ENCODE data around the gene TEX38.
"Not testable (repeated sequence)": the region's sequence is repeated elsewhere in the genome, so short reads cannot be mapped to it uniquely, and the experiment has no call there.

Gene TEX38

GRCh38 chr1:46703927-46704641 is 32.4 kb downstream of the TEX38 start:
- no peak overlapping the region for H3K27ac ChIP-seq (ENCODE audit: low read length)
- peaks cover 9% of the 10 kb centered on the region; the same call in 1 of the 2 replicates for H3K36me3 ChIP-seq (ENCODE audit: control insufficient read depth, insufficient read depth, low read length)
- DNase-seq (ENCODE audit: low read depth, low spot score), result no peak
- no peaks in the 10 kb centered on the region for H3K9me3 ChIP-seq (ENCODE audit: control insufficient read depth, insufficient read depth, low read length)
- no peak overlapping the region for H3K4me3 ChIP-seq (ENCODE audit: low read length)
- H3K4me1 ChIP-seq (ENCODE audit: control insufficient read depth, insufficient read depth, low read length), result no peaks in the 10 kb centered on the region
- WGBS (ENCODE audit: insufficient coverage, insufficient read length), result no CpG with 5 or more reads among the region's 3 CpGs
- H3K27me3 ChIP-seq (ENCODE audit: control insufficient read depth, insufficient read depth, low read length), result no peaks in the 10 kb centered on the region

GRCh38 chr1:46705408-46705807 is 33.8 kb downstream of the TEX38 start:
- Histone ChIP-seq H3K36me3 (ENCODE audit: control insufficient read depth, insufficient read depth, low read length) (peaks cover 9% of the 10 kb centered on the region; the same call in 1 of the 2 replicates), H3K4me3 (ENCODE audit: low read length) (no peak overlapping the region), H3K27ac (ENCODE audit: low read length) (no peak overlapping the region), H3K4me1 (ENCODE audit: control insufficient read depth, insufficient read depth, low read length) (no peaks in the 10 kb centered on the region), H3K27me3 (ENCODE audit: control insufficient read depth, insufficient read depth, low read length) (no peaks in the 10 kb centered on the region), H3K9me3 (ENCODE audit: control insufficient read depth, insufficient read depth, low read length) (no peaks in the 10 kb centered on the region)
- DNase-seq (ENCODE audit: low read depth, low spot score), result no peak
- no CpG with 5 or more reads among the region's 9 CpGs for WGBS (ENCODE audit: insufficient coverage, insufficient read length)

- Histone ChIP-seq H3K4me3 (ENCODE audit: low read length) (no peak overlapping the region), H3K27me3 (ENCODE audit: control insufficient read depth, insufficient read depth, low read length) (no peaks in the 10 kb centered on the region), H3K36me3 (ENCODE audit: control insufficient read depth, insufficient read depth, low read length) (peaks cover 9% of the 10 kb centered on the region; the same call in 1 of the 2 replicates), H3K4me1 (ENCODE audit: control insufficient read depth, insufficient read depth, low read length) (no peaks in the 10 kb centered on the region), H3K27ac (ENCODE audit: low read length) (no peak overlapping the region), H3K9me3 (ENCODE audit: control insufficient read depth, insufficient read depth, low read length) (no peaks in the 10 kb centered on the region)
- no CpG with 5 or more reads among the region's 1 CpG for WGBS (ENCODE audit: insufficient coverage, insufficient read length)
- no peak for DNase-seq (ENCODE audit: low read depth, low spot score)
Measured at GRCh38 chr1:46708121-46708520, 36.5 kb downstream of the TEX38 start.

GRCh38 chr1:46714976-46715375 is 43.3 kb downstream of the TEX38 start:
- Histone ChIP-seq H3K27me3 (ENCODE audit: control insufficient read depth, insufficient read depth, low read length) (no peaks in the 10 kb centered on the region), H3K4me3 (ENCODE audit: low read length) (no peak overlapping the region), H3K9me3 (ENCODE audit: control insufficient read depth, insufficient read depth, low read length) (no peaks in the 10 kb centered on the region), H3K36me3 (ENCODE audit: control insufficient read depth, insufficient read depth, low read length) (peaks cover 3% of the 10 kb centered on the region; the same call in 1 of the 2 replicates), H3K27ac (ENCODE audit: low read length) (no peak overlapping the region), H3K4me1 (ENCODE audit: control insufficient read depth, insufficient read depth, low read length) (no peaks in the 10 kb centered on the region)
- no CpG with 5 or more reads among the region's 3 CpGs for WGBS (ENCODE audit: insufficient coverage, insufficient read length)
- no peak for DNase-seq (ENCODE audit: low read depth, low spot score)

GRCh38 chr1:46717654-46718053 is 46.0 kb downstream of the TEX38 start:
- no peak for DNase-seq (ENCODE audit: low read depth, low spot score)
- no CpG with 5 or more reads among the region's 9 CpGs for WGBS (ENCODE audit: insufficient coverage, insufficient read length)
- H3K4me1 ChIP-seq (ENCODE audit: control insufficient read depth, insufficient read depth, low read length), result no peaks in the 10 kb centered on the region
- H3K27me3 ChIP-seq (ENCODE audit: control insufficient read depth, insufficient read depth, low read length), result no peaks in the 10 kb centered on the region
- peaks cover 3% of the 10 kb centered on the region; the same call in 1 of the 2 replicates for H3K36me3 ChIP-seq (ENCODE audit: control insufficient read depth, insufficient read depth, low read length)
- no peak overlapping the region for H3K27ac ChIP-seq (ENCODE audit: low read length)
- no peak overlapping the region; the same call in 1 of the 2 replicates for H3K4me3 ChIP-seq (ENCODE audit: low read length)
- no peaks in the 10 kb centered on the region for H3K9me3 ChIP-seq (ENCODE audit: control insufficient read depth, insufficient read depth, low read length)

- no CpG with 5 or more reads among the region's 12 CpGs for WGBS (ENCODE audit: insufficient coverage, insufficient read length)
- Histone ChIP-seq H3K27ac (ENCODE audit: low read length) (no peak overlapping the region), H3K4me1 (ENCODE audit: control insufficient read depth, insufficient read depth, low read length) (no peaks in the 10 kb centered on the region)
Measured at GRCh38 chr1:46718340-46718726, 46.7 kb downstream of the TEX38 start.

GRCh38 chr1:46718727-46719622 is 47.3 kb downstream of the TEX38 start, which contains the start of gene EFCAB14:
Gene EFCAB14 (minus strand): TSS chr1:46719114. CDS start chr1:46718087, 1,027 bp downstream.
- no peaks in the 10 kb centered on the region for H3K4me1 ChIP-seq (ENCODE audit: control insufficient read depth, insufficient read depth, low read length)
- no peaks in the 10 kb centered on the region for H3K9me3 ChIP-seq (ENCODE audit: control insufficient read depth, insufficient read depth, low read length)
- H3K27me3 ChIP-seq (ENCODE audit: control insufficient read depth, insufficient read depth, low read length), result no peaks in the 10 kb centered on the region
- peak within 1 kb of the TSS; percentile 94 for H3K4me3 ChIP-seq (ENCODE audit: low read length)
- DNase-seq (ENCODE audit: low read depth, low spot score), result peak; percentile 89
- no CpG with 5 or more reads among the region's 85 CpGs for WGBS (ENCODE audit: insufficient coverage, insufficient read length)
- H3K27ac ChIP-seq (ENCODE audit: low read length), result no peak within 1 kb of the TSS
- H3K36me3 ChIP-seq (ENCODE audit: control insufficient read depth, insufficient read depth, low read length), result peaks cover 3% of the 10 kb centered on the region; the same call in 1 of the 2 replicates

More at GRCh38 chr1:46718340-46718726, 46.7 kb downstream of the TEX38 start:
- Histone ChIP-seq H3K27me3 (ENCODE audit: control insufficient read depth, insufficient read depth, low read length) (no peaks in the 10 kb centered on the region), H3K9me3 (ENCODE audit: control insufficient read depth, insufficient read depth, low read length) (no peaks in the 10 kb centered on the region), H3K36me3 (ENCODE audit: control insufficient read depth, insufficient read depth, low read length) (peaks cover 3% of the 10 kb centered on the region; the same call in 1 of the 2 replicates), H3K4me3 (ENCODE audit: low read length) (peak overlapping the region; percentile 94)
- DNase-seq (ENCODE audit: low read depth, low spot score), result no peak

- Histone ChIP-seq H3K36me3 (ENCODE audit: control insufficient read depth, insufficient read depth, low read length) (peaks cover 3% of the 10 kb centered on the region; the same call in 1 of the 2 replicates), H3K9me3 (ENCODE audit: control insufficient read depth, insufficient read depth, low read length) (no peaks in the 10 kb centered on the region), H3K4me3 (ENCODE audit: low read length) (no peak overlapping the region), H3K27me3 (ENCODE audit: control insufficient read depth, insufficient read depth, low read length) (no peaks in the 10 kb centered on the region), H3K4me1 (ENCODE audit: control insufficient read depth, insufficient read depth, low read length) (no peaks in the 10 kb centered on the region), H3K27ac (ENCODE audit: low read length) (no peak overlapping the region)
- WGBS (ENCODE audit: insufficient coverage, insufficient read length), result 100% methylated on average over 1 of the region's 3 CpGs
- no peak for DNase-seq (ENCODE audit: low read depth, low spot score)
Measured at GRCh38 chr1:46719689-46720088, 48.0 kb downstream of the TEX38 start.

GRCh38 chr1:46720319-46720718 is 48.7 kb downstream of the TEX38 start:
- not testable (repeated sequence) for H3K9me3 ChIP-seq (ENCODE audit: control insufficient read depth, insufficient read depth, low read length); H3K4me1 ChIP-seq (ENCODE audit: control insufficient read depth, insufficient read depth, low read length); H3K4me3 ChIP-seq (ENCODE audit: low read length); H3K27me3 ChIP-seq (ENCODE audit: control insufficient read depth, insufficient read depth, low read length); H3K27ac ChIP-seq (ENCODE audit: low read length); H3K36me3 ChIP-seq (ENCODE audit: control insufficient read depth, insufficient read depth, low read length); DNase-seq (ENCODE audit: low read depth, low spot score)
- no CpG with 5 or more reads among the region's 8 CpGs for WGBS (ENCODE audit: insufficient coverage, insufficient read length)

- H3K9me3 ChIP-seq (ENCODE audit: control insufficient read depth, insufficient read depth, low read length), result no peaks in the 10 kb centered on the region
- WGBS (ENCODE audit: insufficient coverage, insufficient read length), result no CpG with 5 or more reads among the region's 1 CpG
- DNase-seq (ENCODE audit: low read depth, low spot score), result no peak
- H3K4me3 ChIP-seq (ENCODE audit: low read length), result no peak overlapping the region
- no peak overlapping the region for H3K27ac ChIP-seq (ENCODE audit: low read length)
- 0 out of 2 replicates have a peak, but pooled peaks cover 1% of the 10 kb centered on the region for H3K4me1 ChIP-seq (ENCODE audit: control insufficient read depth, insufficient read depth, low read length)
- H3K36me3 ChIP-seq (ENCODE audit: control insufficient read depth, insufficient read depth, low read length), result no peaks in the 10 kb centered on the region
- no peaks in the 10 kb centered on the region for H3K27me3 ChIP-seq (ENCODE audit: control insufficient read depth, insufficient read depth, low read length)
Measured at GRCh38 chr1:46721204-46721603, 49.5 kb downstream of the TEX38 start.
